Measurements from ENCODE around the gene DLG1.

Gene DLG1

DNA sequence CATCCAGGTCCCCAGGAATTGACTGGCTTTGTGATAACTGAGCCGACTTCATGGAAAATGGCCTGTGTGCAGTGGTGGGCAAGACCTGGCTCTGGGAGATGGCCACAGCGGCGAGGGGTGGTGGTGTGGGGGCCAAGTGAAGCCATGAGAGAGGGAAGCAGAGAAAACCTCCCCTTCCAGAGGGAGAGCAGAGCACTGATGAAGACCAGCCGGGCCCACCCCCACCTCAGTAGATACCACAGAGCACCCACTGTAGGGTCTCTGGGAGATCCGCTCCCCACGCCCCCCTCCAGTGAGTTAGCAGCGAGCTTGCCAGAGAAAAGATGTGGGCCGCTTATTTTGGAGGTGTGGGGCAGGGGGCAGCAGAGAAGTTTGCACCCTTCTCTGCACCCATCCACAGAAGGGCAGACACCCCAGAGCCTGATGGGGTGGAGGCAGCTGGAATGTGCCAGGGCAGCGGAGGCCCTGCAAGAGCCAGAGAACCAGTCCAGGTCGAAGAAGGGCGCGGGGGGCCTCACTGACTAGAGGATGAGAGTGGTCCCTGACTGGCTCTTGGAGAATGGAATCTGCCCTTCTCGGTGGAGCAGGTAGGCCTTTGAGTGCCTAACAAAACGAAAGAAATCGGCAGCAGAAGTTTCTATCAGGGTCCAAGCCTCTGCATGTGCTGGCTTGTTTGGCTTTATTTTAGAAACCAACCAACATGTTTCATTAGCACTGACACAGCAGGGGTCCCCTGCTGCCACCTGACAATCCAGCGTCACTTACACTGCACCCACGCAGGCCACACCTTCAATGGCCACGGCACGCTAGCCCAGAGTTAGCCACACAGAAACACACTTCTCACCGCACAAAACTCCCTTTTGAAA lies 297.1 kb downstream of the DLG1 start:
- H3K27ac ChIP-seq = peak overlapping the region; percentile 87; the same call in 1 of the 2 replicates
- TF ChIP-seq CTCF (conservative IDR thresholded peaks at IDR 0.05) = no peak

DNA sequence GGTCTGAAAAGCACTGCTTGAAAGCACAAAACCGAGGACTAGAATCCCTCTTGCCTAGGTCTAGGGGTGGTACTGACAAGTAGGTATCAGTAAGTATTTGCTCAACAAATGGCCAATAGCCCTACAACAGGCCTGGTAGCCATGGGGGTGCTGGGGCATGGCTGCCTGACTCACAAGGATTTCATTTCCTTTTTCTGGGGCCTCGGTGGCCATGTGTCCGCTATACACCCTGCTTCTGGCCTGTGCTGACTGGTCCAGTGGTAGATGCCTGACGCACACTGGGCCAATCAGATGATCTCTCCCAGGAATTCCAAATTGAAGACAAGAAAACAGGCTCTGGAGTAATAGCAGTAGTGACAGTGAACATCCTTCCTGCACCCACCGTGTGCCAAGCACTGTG lies 298.2 kb downstream of the DLG1 start:
- H3K27ac ChIP-seq = no peak overlapping the region
- TF ChIP-seq CTCF (conservative IDR thresholded peaks at IDR 0.05) = no peak

DNA sequence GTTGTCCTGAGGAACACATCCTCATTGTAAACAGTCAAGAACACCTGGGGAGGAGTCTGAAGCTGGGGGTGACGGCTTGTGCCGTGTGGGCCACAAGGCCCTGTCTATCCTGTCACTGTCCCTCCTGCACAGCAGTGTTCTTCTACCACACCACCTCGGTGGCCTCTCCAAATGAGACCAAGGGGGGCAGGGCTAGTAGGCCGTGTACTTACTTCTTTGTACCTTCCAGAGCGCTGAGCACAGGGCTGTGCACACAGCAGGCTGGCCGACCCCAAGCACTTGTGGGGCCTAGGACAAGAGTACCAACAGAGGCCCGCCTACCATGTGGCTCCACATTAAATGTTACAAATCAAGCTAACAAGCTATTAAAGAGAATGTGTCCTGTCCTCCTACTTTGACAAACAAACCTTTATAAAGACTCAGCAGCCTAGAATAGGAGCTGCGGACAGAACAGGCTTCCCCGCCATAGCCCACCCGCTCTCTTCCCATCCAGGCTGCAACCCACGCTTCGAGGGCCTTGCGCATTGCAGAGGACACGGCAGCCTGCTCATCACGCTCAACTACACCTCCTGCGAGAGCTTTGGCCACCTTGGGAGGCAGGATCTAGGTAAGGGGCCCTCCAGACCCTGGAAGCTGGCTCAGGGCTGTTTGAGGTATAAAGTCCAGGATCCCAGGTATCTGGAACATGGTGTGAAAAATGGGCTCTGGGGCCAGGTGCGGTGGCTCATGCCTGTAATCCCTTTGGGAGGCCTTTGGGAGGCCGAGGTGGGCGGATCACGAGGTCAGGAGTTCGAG lies 299.2 kb downstream of the DLG1 start:
- no peak overlapping the region for H3K27ac ChIP-seq
- no peak for TF ChIP-seq CTCF (conservative IDR thresholded peaks at IDR 0.05)

DNA sequence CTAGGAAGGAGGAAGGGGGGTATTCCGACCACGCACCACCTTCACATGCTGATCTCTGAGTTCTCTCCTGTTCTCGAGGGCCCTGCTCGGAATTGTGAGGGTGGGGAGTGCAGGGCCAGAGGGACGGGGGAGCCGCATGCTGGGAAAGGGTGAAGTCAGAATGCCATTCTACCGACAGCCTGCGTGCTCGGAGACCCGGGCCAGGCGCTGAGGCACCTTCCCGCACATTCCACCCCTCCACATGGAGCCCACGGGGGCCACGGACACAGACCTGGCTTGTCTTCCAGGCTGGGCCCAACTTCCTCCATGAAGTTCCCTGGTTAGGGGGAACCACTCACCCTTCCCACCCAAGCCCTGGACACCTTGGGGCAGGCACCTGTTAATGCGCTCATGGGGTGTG lies 301.1 kb downstream of the DLG1 start:
- H3K27ac ChIP-seq = no peak overlapping the region

DNA sequence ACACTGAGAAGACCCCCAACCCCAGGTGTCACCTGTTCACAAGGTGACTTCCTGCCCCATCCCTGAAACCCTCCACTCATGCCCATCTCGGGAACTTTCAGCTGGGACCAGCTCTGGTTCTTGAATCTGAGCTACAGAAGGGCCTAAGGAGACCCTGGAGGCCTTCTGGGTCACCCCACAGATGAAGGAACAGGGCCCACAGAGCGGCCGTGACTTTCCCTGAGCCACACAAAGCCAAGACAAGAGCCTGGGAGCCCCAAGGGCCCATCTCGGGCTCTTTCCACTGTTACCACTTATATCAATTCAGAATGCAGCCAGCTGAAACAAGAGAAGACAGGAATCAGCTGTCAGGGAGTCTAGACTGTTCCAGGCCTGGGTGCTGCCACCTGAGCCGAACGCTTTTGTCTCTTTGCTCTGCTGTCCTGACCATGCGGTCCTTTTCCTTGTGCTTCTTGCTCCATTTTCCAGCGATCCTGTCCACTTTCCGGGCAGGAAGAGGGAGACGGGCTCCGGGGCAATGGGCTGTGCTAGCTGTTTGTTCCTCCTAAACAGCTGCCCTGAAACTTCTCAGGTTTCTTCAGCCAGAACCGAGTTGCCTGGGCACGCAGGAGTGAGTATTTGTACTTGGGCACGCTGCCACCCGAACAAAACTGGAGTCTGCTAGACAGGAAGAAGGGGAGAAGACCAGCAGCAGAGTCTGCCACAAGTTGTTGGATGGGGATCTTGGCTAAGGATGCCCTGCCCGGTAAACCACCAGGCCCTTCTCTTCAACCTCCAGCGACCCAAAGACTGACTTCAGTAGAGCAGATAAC lies 301.8 kb downstream of the DLG1 start:
- no peak for TF ChIP-seq CTCF (conservative IDR thresholded peaks at IDR 0.05)
- peak overlapping the region; percentile 26 for H3K27ac ChIP-seq

More for the DNA sequence above, 301.1 kb downstream of the DLG1 start:
- TF ChIP-seq CTCF (conservative IDR thresholded peaks at IDR 0.05) = no peak

GRCh38 chr3:196995646-196996355 lies 302.6 kb downstream of the DLG1 start:
- H3K27ac ChIP-seq = no peak overlapping the region
- no peak for TF ChIP-seq CTCF (conservative IDR thresholded peaks at IDR 0.05)

Measured in VCaP (cell line).